GM15510 (cell line): ENCODE data around the gene SETD1B.

Source experiments
- POLR2A ChIP-seq: IDR thresholded peaks from 3 replicates; pipeline ENCODE4 v1.6.1; 2011; ENCODE audit warnings: borderline replicate concordance; ENCODE audit not compliant: insufficient read length; ENCODE audit errors: extremely low read depth

The SETD1B gene

GRCh38 chr12:121837680-121838079 lies 33.9 kb downstream of the SETD1B start:
- TF ChIP-seq POLR2A, result no peak

GRCh38 chr12:121838126-121838525 lies 34.3 kb downstream of the SETD1B start:
- TF ChIP-seq POLR2A, result no peak

- TF ChIP-seq POLR2A, result peak; percentile 63
These were observed 35.5 kb downstream of the SETD1B start for GRCh38 chr12:121839106-121839992.

GRCh38 chr12:121839993-121840761 lies 36.4 kb downstream of the SETD1B start:
- TF ChIP-seq POLR2A, result no peak

- TF ChIP-seq POLR2A, result no peak
These were observed 39.6 kb downstream of the SETD1B start for GRCh38 chr12:121843236-121843982.

GRCh38 chr12:121845701-121846100 lies 41.9 kb downstream of the SETD1B start:
- TF ChIP-seq POLR2A, result no peak

GRCh38 chr12:121849211-121849610 lies 45.4 kb downstream of the SETD1B start:
- no peak for TF ChIP-seq POLR2A

GRCh38 chr12:121849665-121850064 lies 45.9 kb downstream of the SETD1B start:
- TF ChIP-seq POLR2A, result no peak

GRCh38 chr12:121857322-121858246 lies 53.8 kb downstream of the SETD1B start:
- no peak for TF ChIP-seq POLR2A

- TF ChIP-seq POLR2A, result no peak
These were observed 54.5 kb downstream of the SETD1B start for GRCh38 chr12:121858318-121858661.

GRCh38 chr12:121858662-121859572 lies 55.1 kb downstream of the SETD1B start, which contains the start of gene HPD:
HPD (minus strand) TSS chr12:121858859; CDS start chr12:121858823, 36 bp downstream.
- no peak for TF ChIP-seq POLR2A

- TF ChIP-seq POLR2A, result no peak
These were observed 56.4 kb downstream of the SETD1B start for GRCh38 chr12:121860257-121860656.

GRCh38 chr12:121861636-121862254 lies 57.9 kb downstream of the SETD1B start:
- no peak for TF ChIP-seq POLR2A

GRCh38 chr12:121866331-121866730 lies 62.5 kb downstream of the SETD1B start:
- TF ChIP-seq POLR2A, result no peak
